Stimulated activated CD4-positive, alpha-beta T cell treated with anti-CD3 and anti-CD28 coated beads, Interleukin-15, amount 100 ng/mL, for 24 hours (primary cell): ENCODE data around the gene CPNE1.

Source experiments
- DNase-seq: peaks from one replicate; pipeline ENCODE4 v3.0.0-alpha.2; 2020

The CPNE1 gene

DNA sequence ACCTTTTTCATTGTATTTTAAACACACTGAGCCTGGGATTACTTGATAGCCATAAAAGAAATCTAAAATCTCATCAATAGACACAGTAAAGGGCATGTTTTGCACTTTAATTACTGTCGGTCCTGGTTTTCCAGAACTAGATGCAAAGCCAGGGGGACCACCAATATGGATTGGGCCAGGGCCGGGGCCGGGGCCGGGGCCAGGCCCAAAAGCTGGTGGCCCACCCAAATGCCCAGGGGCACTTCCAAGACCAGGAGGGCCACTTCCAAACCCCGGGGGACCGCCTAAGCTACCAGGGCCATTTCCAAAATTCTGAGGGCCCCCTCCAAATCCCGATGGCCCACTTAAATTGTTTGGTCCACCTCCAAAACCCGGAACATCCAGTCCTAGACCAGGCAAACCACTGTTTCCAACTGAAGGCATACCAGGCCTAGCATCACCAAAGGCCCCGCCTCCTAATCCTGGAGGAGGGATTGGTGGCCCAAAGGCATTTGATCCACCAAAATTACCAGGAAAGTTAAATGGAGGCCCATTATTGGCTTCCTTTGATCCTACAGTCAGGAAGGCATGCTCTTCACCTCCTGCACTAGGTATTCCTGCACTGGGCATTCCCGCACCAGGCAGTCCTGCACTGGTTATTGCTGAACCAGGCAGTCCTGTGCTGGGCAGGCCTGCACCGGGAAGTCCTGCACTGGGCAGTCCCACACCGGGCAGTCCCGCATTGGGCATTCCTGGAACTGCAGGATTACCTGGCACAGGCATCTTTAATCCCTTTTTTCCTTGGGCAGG, 11.9 kb downstream of the CPNE1 start:
- no peak for DNase-seq

DNA sequence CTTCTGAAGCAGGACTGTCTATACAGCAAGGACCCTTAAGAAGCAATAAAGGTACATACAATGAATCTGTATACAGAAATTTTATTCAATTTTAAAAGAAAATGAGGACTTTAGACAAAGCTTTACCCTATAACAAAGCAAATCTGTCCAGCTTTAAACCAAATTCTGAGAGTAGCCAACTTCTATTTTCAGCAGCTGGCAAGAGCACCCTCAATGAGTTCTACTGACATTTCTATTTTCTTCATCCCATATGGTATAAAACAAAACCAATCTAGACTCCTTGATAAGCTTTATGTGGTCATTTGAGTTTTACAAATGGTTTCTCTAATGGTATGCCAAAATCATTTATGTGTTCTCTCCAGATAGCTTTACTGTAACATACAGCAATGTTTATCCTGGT, 12.7 kb downstream of the CPNE1 start:
- no peak for DNase-seq

DNA sequence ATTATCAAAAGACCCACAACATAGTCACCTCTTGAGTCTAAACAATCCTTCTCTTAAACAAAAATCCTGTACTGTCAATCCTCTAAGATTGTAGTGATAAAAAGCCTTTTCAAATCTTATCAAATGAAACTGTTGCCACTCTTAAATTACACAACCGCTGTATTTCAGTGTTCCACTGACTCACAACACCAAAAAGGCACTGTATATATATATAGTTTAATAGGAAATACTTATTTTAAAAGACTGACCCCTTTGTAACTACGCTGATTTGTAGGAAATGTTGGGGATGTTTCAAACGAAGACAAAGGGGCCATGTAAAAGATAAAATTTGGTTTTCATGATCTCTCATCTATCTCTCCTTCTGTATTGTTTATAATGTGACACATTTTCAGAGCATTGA, 14.1 kb downstream of the CPNE1 start:
- no peak for DNase-seq

DNA sequence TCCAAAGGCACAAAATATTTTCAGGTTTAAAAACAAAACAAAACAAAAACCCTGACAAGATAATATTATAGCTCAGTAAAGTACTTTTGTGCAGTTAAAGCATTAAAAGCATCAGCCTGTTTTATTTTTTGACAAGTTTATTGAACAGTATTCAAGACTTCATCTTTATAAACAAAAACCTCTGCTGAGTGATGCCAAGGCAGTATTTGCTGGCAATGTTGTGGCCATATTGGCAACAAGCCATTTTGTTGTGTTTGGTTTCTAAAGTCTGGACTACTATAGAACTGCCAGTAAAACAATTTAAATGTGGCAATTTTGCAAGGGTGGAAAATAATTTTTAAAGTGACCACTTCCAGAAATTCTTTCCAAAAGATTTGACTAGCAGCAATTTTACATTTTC, 15.9 kb downstream of the CPNE1 start:
- no peak for DNase-seq

DNA sequence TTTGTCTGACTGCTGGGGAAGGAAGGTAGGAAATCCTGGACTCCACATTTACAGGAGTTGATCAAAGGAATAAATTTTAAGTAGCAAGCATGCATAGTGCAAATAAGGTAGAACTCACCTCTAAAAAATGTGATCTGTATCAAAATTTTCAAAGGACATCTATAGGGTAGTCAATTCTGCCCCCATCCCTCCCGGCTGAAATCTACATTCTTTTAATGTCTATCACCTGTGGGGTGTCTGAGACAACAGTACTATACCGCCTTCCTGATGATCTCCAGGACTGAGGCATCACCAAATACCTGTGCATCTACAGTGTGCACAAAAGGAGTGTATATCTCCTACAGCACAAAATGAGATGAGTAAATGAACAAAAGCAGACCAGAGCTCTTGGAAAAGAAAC, 19.9 kb downstream of the CPNE1 start:
- no peak for DNase-seq

DNA sequence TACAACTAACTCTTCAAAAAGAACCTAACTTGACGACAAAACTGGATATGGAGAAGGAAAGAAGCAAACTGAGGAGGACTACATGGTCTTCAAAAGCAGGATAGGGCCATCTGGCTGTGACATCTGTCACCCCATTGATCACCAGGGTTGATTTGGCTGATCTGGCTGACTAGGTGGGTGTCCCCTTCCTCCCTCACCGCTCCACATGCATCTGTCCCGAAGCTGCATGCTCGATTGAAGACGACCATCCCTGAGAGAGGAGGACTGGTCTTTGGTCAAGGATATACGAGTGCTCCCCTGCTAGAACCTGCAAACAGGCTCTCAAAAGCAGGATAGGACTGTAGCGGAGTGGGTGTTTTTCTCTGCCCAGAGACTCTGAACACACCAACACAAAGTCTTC, 21.7 kb downstream of the CPNE1 start:
- no peak for DNase-seq

DNA sequence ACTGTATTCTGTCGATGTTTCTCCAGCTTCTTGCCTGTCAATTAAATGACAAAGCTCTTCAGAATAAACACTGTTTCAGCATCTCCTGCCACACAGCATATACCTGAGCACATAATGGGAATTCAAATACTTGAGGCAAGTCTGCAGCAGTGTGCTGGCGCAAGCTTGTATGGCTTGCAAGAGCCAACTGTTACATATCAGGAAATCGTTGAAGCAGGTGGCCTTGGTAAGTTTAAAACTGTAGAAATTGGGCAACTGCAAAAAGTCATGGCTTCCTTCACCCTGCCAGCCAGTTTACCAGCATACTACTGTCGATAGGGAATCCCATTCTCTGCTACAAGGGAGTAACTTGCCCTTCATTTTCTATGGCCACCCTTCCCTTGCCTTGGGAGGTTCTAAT, 23.0 kb downstream of the CPNE1 start:
- DNase-seq, result no peak

DNA sequence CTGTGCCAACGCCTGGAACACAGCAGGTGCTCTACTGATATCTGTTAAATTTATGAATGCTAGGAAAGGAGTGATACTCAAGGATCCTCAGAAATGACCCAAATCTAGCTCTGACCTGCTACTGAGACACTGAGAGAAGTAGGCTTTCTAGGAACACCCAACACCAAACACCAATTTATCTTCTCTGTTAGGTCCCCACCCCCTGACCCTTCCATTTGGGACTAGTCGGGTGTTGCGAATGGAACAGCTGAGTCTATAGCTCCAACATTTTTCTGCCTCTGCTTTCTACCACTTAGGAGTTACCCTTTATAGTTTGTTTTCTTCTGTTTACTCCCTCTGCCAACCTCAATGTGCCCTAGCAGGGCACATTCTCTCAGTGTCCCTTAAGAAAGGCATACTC, 24.0 kb downstream of the CPNE1 start:
- no peak for DNase-seq

DNA sequence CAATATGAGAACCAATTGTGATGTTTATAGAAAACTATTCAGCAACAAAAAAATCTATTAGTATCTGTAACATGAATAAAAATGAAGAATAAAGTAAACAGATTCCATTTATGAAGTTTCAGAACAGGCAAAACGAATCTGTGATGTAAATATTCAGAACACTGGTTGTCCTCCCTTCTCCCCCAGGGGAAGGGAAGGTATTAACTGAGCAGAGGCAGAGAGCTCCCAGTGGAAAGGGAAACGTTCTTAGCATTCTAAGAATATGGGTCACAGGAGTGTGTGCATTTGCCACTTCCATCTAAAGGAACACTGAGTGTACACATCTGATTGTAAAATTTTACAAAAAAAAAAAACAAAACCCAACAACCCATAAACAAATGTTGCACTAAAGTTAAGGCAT, 25.9 kb downstream of the CPNE1 start:
- no peak for DNase-seq

DNA sequence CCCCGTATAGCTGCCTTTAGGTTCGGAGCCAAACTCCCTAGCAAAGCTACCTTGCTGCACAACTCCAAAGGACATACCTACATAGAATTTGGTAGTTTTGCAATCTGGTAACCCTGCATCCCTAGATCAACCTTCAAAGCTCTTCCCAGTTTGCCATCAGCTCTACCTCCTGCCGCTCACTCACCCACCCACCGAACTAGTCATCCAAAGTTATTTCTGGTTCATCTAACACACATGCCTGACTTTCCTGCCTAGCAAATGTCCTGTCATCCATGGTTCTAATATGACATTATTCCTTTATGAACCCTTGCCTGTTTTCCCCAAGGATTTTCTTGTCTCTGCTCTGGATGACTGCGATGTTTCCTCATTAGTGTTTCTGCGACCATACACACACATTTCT, 27.4 kb downstream of the CPNE1 start:
- no peak for DNase-seq

DNA sequence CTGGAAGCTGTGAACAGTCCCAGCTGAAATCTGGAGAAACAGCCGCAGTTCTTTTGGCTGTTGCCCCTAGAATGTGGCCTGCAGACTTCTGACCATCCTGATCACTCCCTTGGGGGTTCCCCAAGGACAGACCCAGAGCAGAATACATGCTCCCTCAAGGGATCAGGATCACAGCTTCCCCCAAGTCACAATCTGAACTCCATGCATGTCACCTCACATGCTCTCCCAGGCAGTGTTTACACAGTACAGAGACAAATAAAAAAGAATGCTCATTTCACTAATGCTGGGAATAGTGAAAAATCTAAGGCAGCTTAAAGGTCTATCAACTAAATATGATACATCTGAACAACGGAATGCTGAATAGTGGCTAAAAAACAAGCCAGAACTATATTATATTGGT, 28.6 kb downstream of the CPNE1 start:
- DNase-seq, result no peak

DNA sequence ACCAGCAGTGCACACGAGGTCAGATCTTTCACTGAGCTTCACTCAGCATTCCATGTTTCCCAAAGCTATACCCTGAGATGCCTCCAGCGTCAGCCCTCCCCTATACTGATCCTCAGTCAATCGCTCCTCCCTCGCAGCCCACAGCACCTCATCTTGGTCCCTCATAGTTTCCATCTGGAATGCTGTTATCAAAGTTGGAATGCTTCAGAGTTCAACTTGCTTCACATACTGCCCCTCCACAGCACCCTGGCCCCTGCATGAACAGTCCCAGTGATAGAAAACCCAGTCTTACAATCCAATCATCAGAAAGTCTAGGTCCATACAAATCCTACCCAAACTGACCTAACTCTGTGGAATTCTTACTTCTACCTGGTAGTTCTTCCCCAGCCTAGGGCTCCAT, 29.0 kb downstream of the CPNE1 start:
- no peak for DNase-seq

DNA sequence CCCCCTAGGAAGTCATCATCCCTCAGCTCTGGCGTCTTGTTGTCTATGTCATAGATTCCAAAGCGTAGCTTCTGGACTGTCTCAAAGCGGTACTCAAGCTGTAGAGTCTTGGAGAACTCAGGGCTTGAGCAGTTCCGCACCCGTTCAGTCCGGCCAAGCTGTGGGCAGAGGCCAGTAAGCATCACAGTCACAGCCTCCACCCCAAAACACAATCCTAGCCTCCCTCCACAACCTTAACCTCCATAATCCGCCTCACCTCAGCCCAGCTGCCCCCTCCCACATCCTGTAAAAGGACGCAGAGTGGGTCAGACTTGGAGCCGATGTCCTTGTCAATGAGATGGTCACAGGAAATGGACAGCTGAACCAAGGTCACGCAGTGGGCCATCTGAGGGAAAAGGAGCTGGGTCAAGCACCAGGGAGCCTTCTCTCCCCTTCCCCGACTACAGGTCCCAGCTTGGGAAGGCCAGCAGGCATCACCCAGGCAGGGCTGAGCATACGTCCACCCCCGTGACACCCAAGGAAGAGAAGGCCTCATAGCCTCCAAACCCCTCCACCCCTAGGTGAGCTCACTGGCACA, 32.1 kb downstream of the CPNE1 start:
- no peak for DNase-seq

DNA sequence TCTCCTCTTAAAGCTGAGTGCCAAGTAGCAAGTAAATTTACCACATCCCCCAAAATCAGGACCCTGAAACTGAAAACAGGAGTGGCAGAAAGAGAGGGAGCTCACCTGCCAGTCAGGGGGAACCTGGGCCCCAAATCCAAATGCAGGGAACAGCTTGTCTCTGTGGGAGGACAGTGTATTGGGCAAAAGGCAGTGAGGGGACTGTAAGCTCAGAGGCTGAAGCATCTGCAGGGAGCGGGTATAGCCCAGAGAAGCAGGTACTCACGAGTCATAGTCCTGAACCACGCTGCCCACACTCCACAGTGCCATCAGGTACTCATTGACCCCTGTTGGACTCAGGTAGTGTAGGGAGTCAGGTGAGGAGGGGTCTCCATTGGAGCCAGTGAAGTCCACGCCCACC, 34.1 kb downstream of the CPNE1 start:
- DNase-seq, result no peak

DNA sequence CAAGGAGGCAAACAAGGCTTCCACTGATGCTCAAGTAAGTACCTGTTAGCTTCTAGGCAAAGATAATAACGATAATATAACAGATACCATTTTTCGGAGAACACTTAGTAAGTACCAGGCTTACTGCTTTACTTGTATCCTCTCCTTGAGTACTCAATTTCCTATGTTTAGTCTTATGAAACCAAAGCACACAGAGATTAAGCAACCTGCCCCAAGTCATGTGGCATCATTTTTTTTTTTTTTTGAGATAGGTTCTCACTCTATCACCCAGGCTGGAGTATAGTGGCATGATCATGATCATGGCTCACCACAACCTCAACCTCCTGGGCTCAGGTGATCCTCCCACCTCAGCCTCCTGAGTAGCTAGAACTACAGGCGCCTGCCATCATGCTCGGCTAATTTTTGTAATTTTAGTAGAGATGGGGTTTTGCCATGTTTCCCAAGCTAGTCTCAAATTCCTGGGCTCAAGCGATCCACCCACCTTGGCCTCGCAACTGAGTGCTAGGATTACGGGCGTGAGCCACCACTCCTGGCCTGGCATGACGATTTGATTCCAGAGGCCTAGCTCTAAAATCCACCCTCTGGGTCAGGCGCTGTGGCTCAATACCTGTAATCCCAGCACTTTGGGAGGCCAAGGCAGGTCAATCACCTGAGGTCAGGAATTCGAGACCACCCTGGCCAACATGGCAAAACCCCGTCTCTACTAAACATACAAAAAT, 35.1 kb downstream of the CPNE1 start:
- DNase-seq, result no peak

DNA sequence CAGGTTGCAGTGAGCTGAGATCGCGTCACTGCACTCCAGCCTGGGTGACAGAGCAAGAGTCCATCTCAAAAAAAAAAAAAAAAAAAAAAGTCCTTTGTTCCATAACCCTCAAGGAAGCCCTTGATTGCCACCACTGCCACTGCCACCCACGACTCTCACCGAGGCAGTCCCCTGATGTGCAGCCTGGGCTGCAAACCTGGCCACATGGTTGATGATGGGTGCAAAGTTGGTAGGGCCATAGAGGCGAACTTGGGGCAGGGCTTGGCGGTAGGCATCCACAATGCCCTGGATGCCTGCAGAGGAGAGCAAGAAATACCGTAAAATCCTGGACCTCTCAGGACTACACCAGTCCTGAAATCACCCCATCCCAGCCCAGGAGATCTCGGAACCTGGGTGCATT, 37.6 kb downstream of the CPNE1 start:
- DNase-seq, result no peak

DNA sequence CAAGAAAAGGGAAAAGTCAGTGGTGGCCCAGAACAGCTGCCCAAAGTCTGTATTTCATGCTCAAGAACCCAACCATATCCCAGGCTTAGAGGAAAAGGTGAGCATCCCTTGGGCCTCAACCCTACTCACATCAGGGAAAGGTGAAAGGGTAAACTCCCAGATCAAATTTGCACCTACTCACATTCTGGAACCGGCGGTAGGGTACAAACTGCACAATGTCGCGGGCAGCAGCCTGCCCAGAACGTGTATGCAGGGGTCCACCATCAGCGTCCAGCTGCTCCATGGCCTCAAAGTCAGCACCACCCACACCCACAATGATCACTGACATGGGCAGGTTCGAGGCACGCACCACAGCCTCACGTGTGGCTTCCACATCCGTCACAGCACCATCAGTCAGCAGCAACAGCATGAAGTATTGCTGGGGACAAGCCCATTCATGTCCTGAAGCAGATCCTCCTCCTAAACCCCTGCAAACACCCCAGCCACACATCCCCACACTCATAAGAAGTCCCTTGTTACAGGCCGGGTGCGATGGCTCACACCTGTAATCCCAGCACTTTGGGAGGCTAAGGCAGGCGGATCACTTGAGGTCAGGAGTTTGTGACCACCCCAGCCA, 38.2 kb downstream of the CPNE1 start:
- no peak for DNase-seq

DNA sequence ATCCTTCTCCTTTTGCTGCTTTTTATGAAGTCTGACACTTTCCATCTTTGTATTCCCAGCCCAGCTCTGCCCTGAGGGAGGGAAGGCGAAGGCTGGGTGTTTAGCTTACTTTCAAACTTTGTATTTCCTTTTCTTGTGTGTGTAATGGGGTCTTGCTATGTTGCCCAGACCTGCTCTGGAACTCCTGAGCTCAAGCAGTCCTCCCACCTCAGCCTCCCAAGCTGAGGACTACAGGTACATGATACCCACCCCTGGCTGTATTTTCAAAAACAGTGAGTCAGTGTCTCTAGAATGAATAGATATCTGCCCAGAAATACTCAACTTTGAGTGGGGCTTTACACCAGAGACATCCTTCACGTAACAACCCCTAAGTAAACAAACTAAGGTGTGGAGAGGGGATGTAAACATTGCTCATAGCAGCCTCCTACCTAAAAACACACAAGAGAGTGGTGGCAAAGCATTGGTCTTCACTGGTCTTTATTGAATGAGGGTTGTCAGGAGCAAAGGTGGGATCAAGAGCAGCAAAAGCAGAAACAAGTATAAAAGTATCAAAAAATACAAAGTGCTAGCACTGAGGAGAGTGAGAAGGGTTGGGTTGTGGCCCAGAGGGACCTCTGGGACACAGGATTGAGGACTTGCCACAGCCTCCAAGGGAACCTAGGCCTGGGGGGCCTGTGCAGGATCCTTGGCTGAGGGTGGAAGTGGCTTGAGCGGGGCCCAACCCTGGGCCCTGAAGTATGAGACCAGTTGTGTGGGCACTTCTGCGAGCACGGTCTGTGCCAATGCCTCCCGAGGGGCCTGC, 38.9 kb downstream of the CPNE1 start:
- no peak for DNase-seq

DNA sequence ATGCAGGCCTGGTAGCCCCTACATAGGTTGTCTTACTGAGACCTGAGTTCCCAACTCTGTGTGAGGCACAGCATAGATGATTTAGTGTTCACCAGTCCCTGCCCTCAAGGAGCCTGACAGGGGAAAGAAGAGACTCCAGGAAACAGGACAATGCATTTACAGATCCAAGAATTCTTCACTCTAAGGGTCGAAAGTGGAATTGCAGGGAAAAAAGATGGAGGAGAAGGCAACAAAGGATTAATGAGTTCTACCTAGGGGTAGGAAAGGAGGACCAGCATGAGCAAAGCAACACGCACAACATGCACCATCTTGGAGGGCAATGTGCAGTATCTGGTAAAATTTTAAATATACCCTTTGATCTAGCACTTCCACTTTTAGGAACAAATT, 43.1 kb downstream of the CPNE1 start:
- DNase-seq, result no peak

DNA sequence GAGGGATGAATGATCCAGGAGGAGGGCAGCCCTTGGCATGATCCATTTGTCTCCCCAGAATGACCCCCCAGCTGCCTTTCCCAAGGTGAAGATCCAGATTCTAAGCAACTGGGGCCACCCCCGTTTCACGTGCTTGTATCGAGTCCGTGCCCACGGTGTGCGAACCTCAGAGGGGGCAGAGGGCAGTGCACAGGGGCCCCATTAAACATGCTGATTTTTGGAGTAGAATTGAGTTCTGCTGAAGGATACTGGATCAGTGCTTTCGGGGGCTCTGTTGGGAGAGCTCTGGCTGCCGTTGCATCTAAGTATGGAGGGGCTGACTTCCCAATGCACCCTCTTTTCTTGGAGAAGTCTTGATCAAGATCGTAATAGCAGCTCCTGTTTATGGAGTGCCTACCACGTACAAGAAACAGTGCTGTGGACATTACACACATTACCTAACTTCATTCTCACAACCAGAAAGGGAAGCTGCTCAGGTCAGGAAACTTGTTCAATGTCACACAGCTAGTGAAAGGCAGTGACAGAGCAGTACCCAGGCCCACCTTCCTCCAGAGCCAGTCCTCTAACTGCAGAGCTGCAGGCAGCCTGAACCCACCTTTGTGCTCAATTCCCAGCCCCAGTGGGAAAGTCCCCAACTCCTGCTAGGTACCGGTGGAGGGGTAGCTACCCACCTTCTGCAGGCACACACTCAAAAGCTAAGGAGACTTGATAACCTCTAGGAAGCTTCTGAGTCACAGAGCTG, 43.7 kb downstream of the CPNE1 start:
- no peak for DNase-seq

DNA sequence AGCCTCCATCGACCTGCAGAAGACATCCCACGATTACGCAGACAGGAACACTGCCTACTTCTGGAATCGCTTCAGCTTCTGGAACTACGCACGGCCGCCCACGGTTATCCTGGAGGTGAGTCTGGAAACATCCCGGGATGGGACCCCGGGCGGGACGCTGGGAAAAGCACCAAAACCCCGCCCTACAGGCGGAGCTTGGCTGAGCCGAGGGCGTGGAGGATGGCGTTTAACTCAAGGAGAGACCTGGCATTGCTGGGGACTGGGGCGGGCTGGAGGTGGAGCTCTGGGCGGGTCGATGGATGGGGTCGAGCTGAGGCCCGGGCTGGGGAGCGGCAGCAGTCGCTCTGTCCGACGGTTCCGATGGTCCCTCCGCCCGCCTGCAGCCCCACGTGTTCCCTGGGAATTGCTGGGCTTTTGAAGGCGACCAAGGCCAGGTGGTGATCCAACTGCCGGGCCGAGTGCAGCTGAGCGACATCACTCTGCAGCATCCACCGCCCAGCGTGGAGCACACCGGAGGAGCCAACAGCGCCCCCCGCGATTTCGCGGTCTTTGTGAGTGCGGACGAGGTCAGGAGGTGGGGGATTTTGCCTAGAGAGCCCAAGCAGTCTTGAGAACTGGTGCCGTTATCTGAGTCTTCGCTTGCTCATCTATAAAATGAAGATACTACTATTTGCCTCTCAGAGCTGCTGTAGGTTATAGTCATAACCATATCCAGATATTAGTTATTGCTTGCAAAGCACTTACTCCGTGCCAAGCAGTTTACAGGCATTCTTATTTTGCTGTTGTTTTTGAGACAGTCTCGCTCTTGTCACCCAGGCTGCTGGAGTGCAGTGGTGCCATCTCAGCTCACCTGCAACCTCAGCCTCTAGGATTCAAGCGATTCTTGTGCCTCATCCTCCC, 45.3 kb downstream of the CPNE1 start:
- peak; percentile 87 for DNase-seq
